DND-41 (cell line): ENCODE data around the gene SLAMF7.
"Not testable (repeated sequence)": the region's sequence is repeated elsewhere in the genome, so short reads cannot be mapped to it uniquely, and the experiment has no call there.

Experiments
- ATAC-seq: fragments of 200-7000 bp; cut with Tn5 transposase; 3 replicates; pipeline ENCODE4 v1.9.1; 2021; ENCODE audit warnings: low read depth; ENCODE audit not compliant: insufficient read depth
- DNase-seq: peaks from one replicate; pipeline ENCODE4 v3.0.0-alpha.2; 2020
- H2AFZ ChIP-seq: 2 replicates; pipeline ENCODE4 v1.6.0; 2012; ENCODE audit warnings: low read depth, low read length
- H3K27ac ChIP-seq: 2 replicates; pipeline ENCODE4 v1.5.1; 2012; ENCODE audit warnings: low read length, inconsistent platforms
- H3K27me3 ChIP-seq: fragments of 200-600 bp; sonication (generic); 2 replicates; pipeline ENCODE4 v1.6.0; 2012; ENCODE audit warnings: low read length, mild to moderate bottlenecking, inconsistent platforms; ENCODE audit not compliant: insufficient read depth, poor library complexity
- H3K36me3 ChIP-seq: 2 replicates; pipeline ENCODE4 v1.5.1; 2012; ENCODE audit warnings: low read length, inconsistent platforms; ENCODE audit not compliant: insufficient read depth
- H3K4me1 ChIP-seq: 2 replicates; pipeline ENCODE4 v1.5.1; 2012; ENCODE audit warnings: mild to moderate bottlenecking, low read length; ENCODE audit not compliant: insufficient read depth
- H3K4me2 ChIP-seq: 2 replicates; pipeline ENCODE4 v1.6.0; 2012; ENCODE audit warnings: mild to moderate bottlenecking, moderate library complexity, low read length, inconsistent platforms; ENCODE audit not compliant: insufficient read depth
- H3K4me3 ChIP-seq, 2 experiments: fragments of 200-600 bp in 1 of 2; shearing (Covaris generic) in 1 of 2; 2 replicates each; pipeline ENCODE4 v1.5.1; 2012 to 2016; ENCODE audit warnings: inconsistent platforms in 2 of 2, low read length in 2 of 2, mild to moderate bottlenecking in 2 of 2, low read depth in 1 of 2, moderate library complexity in 1 of 2
- H3K79me2 ChIP-seq: 2 replicates; pipeline ENCODE4 v1.6.0; 2012; ENCODE audit warnings: low read length, inconsistent platforms; ENCODE audit not compliant: insufficient read depth
- H3K9ac ChIP-seq: 2 replicates; pipeline ENCODE4 v1.6.0; 2012; ENCODE audit warnings: low read depth, mild to moderate bottlenecking, inconsistent platforms, low read length, moderate library complexity
- H3K9me3 ChIP-seq: 2 replicates; pipeline ENCODE4 v1.5.1; 2012; ENCODE audit warnings: low read length, moderate library complexity, mild to moderate bottlenecking, inconsistent platforms; ENCODE audit not compliant: insufficient read depth, severe bottlenecking
- H4K20me1 ChIP-seq: 2 replicates; pipeline ENCODE4 v1.6.0; 2012; ENCODE audit warnings: low read length; ENCODE audit not compliant: insufficient read depth
- EZH2 ChIP-seq: IDR thresholded peaks from 3 replicates; pipeline ENCODE4 v1.6.1; 2012; ENCODE audit warnings: borderline replicate concordance, low read depth, mild to moderate bottlenecking, moderate library complexity, low read length, inconsistent platforms; ENCODE audit not compliant: severe bottlenecking
- TF ChIP-seq, protein P1 (sequence below): IDR thresholded peaks from 2 replicates; pipeline ENCODE4 v1.5.1; 2012; ENCODE audit warnings: borderline replicate concordance, low read length, moderate library complexity, mild to moderate bottlenecking; ENCODE audit not compliant: poor library complexity, severe bottlenecking; ENCODE audit errors: extremely low read depth

Gene SLAMF7, protein sequence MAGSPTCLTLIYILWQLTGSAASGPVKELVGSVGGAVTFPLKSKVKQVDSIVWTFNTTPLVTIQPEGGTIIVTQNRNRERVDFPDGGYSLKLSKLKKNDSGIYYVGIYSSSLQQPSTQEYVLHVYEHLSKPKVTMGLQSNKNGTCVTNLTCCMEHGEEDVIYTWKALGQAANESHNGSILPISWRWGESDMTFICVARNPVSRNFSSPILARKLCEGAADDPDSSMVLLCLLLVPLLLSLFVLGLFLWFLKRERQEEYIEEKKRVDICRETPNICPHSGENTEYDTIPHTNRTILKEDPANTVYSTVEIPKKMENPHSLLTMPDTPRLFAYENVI

DNA sequence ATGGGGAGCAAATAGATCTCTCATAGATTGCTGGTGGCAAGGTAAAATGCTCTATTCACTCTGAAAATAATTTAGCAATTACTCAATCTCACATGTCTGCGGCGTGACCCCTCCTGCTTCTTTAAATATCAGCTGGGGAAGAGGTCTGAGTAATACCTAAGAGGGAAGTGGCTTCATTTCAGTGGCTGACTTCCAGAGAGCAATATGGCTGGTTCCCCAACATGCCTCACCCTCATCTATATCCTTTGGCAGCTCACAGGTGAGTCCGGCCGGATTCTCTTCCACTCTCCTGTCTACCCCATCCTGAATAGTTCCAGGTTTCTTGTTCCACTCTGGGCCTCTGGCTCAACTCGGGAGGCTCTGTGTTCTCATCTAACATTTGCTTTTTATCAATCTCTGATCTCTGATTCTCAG, at the start of gene SLAMF7:
Gene SLAMF7 (plus strand): TSS at position 150 of the 414 bp plus-strand sequence. CDS start 55 bp downstream, at position 205.
- Histone ChIP-seq H3K36me3 (no peaks in the 10 kb centered on the region), H3K27ac (no peak within 1 kb of the TSS), H3K4me2 (no peak within 1 kb of the TSS), H3K79me2 (no peaks in the 10 kb centered on the region), H3K4me3 (no peak within 1 kb of the TSS), H3K9ac (no peak within 1 kb of the TSS), H3K4me1 (peaks cover 2% of the 10 kb centered on the region), H2AFZ (no peak within 1 kb of the TSS), H3K27me3 (no peaks in the 10 kb centered on the region), H4K20me1 (no peaks in the 10 kb centered on the region), H3K9me3 (no peaks in the 10 kb centered on the region)
- ATAC-seq: no peak
- DNase-seq: no peak
- TF ChIP-seq, protein P1, sequence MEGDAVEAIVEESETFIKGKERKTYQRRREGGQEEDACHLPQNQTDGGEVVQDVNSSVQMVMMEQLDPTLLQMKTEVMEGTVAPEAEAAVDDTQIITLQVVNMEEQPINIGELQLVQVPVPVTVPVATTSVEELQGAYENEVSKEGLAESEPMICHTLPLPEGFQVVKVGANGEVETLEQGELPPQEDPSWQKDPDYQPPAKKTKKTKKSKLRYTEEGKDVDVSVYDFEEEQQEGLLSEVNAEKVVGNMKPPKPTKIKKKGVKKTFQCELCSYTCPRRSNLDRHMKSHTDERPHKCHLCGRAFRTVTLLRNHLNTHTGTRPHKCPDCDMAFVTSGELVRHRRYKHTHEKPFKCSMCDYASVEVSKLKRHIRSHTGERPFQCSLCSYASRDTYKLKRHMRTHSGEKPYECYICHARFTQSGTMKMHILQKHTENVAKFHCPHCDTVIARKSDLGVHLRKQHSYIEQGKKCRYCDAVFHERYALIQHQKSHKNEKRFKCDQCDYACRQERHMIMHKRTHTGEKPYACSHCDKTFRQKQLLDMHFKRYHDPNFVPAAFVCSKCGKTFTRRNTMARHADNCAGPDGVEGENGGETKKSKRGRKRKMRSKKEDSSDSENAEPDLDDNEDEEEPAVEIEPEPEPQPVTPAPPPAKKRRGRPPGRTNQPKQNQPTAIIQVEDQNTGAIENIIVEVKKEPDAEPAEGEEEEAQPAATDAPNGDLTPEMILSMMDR: no peak
- no peak for TF ChIP-seq EZH2

DNA sequence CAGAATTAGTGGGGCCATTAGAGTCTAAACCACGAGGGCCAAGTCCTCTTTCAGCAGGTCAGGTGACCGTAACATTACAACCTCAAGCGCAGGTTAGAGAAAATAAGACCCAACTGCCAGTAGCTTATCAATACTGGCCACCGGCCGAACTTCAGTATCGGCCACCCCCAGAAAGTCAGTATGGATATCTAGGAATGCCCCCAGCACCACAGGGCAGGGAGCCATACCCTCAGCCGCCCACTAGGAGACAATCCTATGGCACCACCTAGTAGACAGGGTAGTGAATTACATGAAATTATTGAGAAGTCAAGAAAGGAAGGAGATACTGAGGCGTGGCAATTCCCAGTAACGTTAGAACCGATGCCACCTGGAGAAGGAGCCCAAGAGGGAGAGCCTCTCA, 46.7 kb upstream of the SLAMF7 start:
- not testable (repeated sequence) for H4K20me1 ChIP-seq, DNase-seq, H3K4me2 ChIP-seq, H3K4me1 ChIP-seq, H3K4me3 ChIP-seq, H2AFZ ChIP-seq, H3K27ac ChIP-seq, ATAC-seq, H3K36me3 ChIP-seq, H3K27me3 ChIP-seq, H3K9me3 ChIP-seq, H3K9ac ChIP-seq
- TF ChIP-seq, protein P1: peak; percentile 43
- peaks cover 50% of the 10 kb centered on the region for H3K79me2 ChIP-seq

DNA sequence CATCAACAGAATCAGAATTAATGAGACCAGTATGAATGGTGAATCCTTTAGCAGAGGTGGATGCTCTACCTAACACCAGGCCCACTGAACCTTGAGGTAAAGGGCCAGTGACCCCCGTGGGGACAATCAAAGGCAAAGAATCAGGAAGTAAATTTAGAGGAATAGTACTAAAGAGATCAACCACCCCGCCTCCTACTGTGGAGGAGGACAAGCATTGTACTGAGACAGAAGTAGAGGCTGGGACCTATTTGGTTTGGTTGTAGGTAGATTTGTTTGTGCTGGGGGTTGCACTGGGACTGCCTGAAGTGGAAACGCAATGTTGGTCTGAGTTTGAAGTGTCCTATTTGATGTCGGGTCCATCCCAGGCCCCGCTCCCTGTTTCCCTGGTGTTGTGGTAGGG, 36.9 kb upstream of the SLAMF7 start:
- ATAC-seq: no peak
- Histone ChIP-seq H3K9me3 (no peaks in the 10 kb centered on the region), H3K4me2 (no peak overlapping the region), H3K4me3 (no peak overlapping the region), H3K4me1 (peaks cover 17% of the 10 kb centered on the region), H3K36me3 (peaks cover 21% of the 10 kb centered on the region), H3K9ac (no peak overlapping the region), H3K27ac (no peak overlapping the region), H4K20me1 (no peaks in the 10 kb centered on the region), H2AFZ (no peak overlapping the region), H3K79me2 (peaks cover 82% of the 10 kb centered on the region), H3K27me3 (no peaks in the 10 kb centered on the region)
- no peak for TF ChIP-seq EZH2
- no peak for DNase-seq

DNA sequence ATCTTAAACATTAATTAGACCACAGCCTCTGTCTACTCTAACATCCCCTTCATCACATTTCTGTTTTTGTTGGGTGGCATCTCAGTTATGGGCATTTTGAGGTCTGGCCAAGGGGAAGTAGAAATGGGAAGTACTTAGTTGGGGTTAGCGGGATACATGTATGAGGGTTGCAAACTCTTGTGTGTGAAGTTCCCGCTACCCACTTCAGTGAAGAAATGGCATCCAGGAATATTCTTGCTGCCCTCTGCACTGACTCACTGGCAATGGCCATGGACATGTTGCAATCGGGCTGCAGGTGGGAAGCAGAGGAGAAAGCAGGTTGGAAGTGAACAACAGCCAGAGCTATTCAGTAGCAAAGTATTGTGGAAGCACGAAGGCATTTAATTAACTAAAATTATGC, 34.8 kb upstream of the SLAMF7 start:
- ATAC-seq (no peak), DNase-seq (no peak)
- H3K27me3 ChIP-seq: no peaks in the 10 kb centered on the region
- no peak overlapping the region for H3K4me3 ChIP-seq
- no peak overlapping the region for H2AFZ ChIP-seq
- no peak overlapping the region for H3K4me2 ChIP-seq
- no peaks in the 10 kb centered on the region for H3K9me3 ChIP-seq
- H3K4me1 ChIP-seq: peaks cover 39% of the 10 kb centered on the region
- TF ChIP-seq, protein P1: no peak
- TF ChIP-seq EZH2: no peak
- peaks cover 94% of the 10 kb centered on the region for H3K79me2 ChIP-seq
- no peak overlapping the region for H3K27ac ChIP-seq
- peaks cover 21% of the 10 kb centered on the region for H3K36me3 ChIP-seq
- no peak overlapping the region for H3K9ac ChIP-seq
- H4K20me1 ChIP-seq: no peaks in the 10 kb centered on the region

DNA sequence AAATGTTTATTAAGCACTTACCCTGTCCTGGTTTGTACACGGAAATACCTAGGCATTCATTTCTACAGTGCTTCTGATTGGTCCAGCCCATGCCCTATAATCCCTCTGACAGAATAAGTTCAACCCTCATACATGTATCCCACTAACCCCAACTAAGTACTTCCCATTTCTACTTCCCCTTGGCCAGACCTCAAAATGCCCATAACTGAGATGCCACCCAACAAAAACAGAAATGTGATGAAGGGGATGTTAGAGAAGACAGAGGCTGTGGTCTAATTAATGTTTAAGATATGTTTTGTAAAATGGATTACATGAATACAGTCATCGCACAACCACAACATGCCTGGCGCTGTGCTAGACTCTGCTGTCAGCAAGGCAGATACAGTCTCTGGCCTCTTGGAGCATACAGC, 33.8 kb upstream of the SLAMF7 start:
- H3K27ac ChIP-seq: peak overlapping the region; percentile 22; the same call in 1 of the 2 replicates
- H3K4me1 ChIP-seq: peaks cover 49% of the 10 kb centered on the region
- not testable (repeated sequence) for ATAC-seq, H3K9me3 ChIP-seq, H2AFZ ChIP-seq, H3K27me3 ChIP-seq, DNase-seq, H3K9ac ChIP-seq, H3K4me3 ChIP-seq, H4K20me1 ChIP-seq
- peaks cover 97% of the 10 kb centered on the region for H3K79me2 ChIP-seq
- peaks cover 21% of the 10 kb centered on the region for H3K36me3 ChIP-seq
- H3K4me2 ChIP-seq: peak overlapping the region; percentile 37; the same call in 1 of the 2 replicates
